HepG2 (cell line): ENCODE results near the gene GADD45GIP1. TPM values are rescaled to one million over a fixed set of nuclear protein-coding genes. Genes with fewer than 3 reads are reported as not detected.

ENCODE experiments used
- ARHGAP35 ChIP-seq: sonication (generic); formaldehyde crosslinking; IDR thresholded peaks from 2 replicates; pipeline ENCODE4 v1.9.0; 2022; ENCODE audit warnings: mild to moderate bottlenecking, inconsistent platforms, moderate library complexity, missing genetic modification reagents, borderline replicate concordance
- CBX1 ChIP-seq: IDR thresholded peaks from one replicate; pipeline ENCODE4 v1.6.1; 2016; ENCODE audit warnings: antibody characterized with exemption, low read depth
- EZH2 ChIP-seq: conservative IDR thresholded peaks from 2 replicates; pipeline ENCODE4 v1.6.1; 2012; ENCODE audit warnings: mild to moderate bottlenecking, low read depth, low read length, moderate library complexity
- FOXA1 ChIP-seq, 2 experiments: fragments of 450-650 bp in 1 of 2; sonication (generic) in 1 of 2; formaldehyde crosslinking in 1 of 2; IDR thresholded peaks; 2 replicates each; pipeline versions ENCODE4 v1.4.0 to v1.6.1; 2016 to 2020; ENCODE audit warnings: missing genetic modification reagents in 1 of 2
- NCOA1 ChIP-seq: sonication (generic); formaldehyde crosslinking; IDR thresholded peaks from 2 replicates; pipeline ENCODE4 v1.9.0; 2021; ENCODE audit warnings: missing genetic modification reagents
- ZMYM2 ChIP-seq: sonication (generic); formaldehyde crosslinking; IDR thresholded peaks from 2 replicates; pipeline ENCODE4 v1.8.0; 2022; ENCODE audit warnings: mild to moderate bottlenecking, missing genetic modification reagents
- ZNF431 ChIP-seq: sonication (generic); formaldehyde crosslinking; IDR thresholded peaks from 2 replicates; pipeline ENCODE4 v1.9.0; 2022; ENCODE audit warnings: missing genetic modification reagents, low read depth, mild to moderate bottlenecking, borderline replicate concordance
- ZNF724P ChIP-seq: sonication (generic); formaldehyde crosslinking; IDR thresholded peaks from 2 replicates; pipeline ENCODE4 v1.8.0; 2022; ENCODE audit warnings: missing genetic modification reagents, borderline replicate concordance
- polyA plus RNA-seq, 8 experiments: library from polyadenylated mRNA; depleted of rRNA in 3 of 8; stranded (reverse) in 7 of 8; unstranded in 1 of 8; fragments of >200 nt; fragmentation: Illumina TruSeq in 4 of 8; extraction: Trizol in 4 of 8; gene quantifications; 2 replicates each; pipeline versions ENCODE4 v1.2.1 to v1.2.3, GENCODE V29; 2011 to 2016; ENCODE audit warnings: low read depth in 4 of 8, missing spikeins in 1 of 8, mixed read lengths in 1 of 8; ENCODE audit not compliant: insufficient read depth in 1 of 8
- total RNA-seq, 5 experiments: library from RNA; depleted of rRNA; stranded (reverse); fragments of >200 nt; fragmentation: Illumina TruSeq; extraction: Trizol; gene quantifications; 2 replicates each; pipeline ENCODE4 v1.2.3, GENCODE V29; 2016; ENCODE audit warnings: low read depth in 1 of 5
- TF ChIP-seq, protein P1 (sequence below): sonication (generic); formaldehyde crosslinking; IDR thresholded peaks from 2 replicates; pipeline ENCODE4 v1.5.1; 2020; ENCODE audit warnings: mild to moderate bottlenecking, missing genetic modification reagents, borderline replicate concordance
- TF ChIP-seq, protein P2 (sequence below): sonication (generic); formaldehyde crosslinking; IDR thresholded peaks from 2 replicates; pipeline ENCODE4 v1.4.0; 2020; ENCODE audit warnings: missing genetic modification reagents, low read depth, mild to moderate bottlenecking, borderline replicate concordance
- TF ChIP-seq, protein P3 (sequence below): sonication (generic); formaldehyde crosslinking; IDR thresholded peaks from 2 replicates; pipeline ENCODE4 v1.4.0; 2020; ENCODE audit warnings: mild to moderate bottlenecking, missing genetic modification reagents
- TF ChIP-seq, protein P4 (sequence below): sonication (generic); formaldehyde crosslinking; IDR thresholded peaks from 2 replicates; pipeline ENCODE4 v1.5.0; 2020; ENCODE audit warnings: mild to moderate bottlenecking, low read depth, missing genetic modification reagents, borderline replicate concordance
- TF ChIP-seq, protein P5 (sequence below): sonication (generic); formaldehyde crosslinking; IDR thresholded peaks from 2 replicates; pipeline ENCODE4 v1.4.0; 2020; ENCODE audit warnings: low read depth, missing genetic modification reagents
- TF ChIP-seq, protein P6 (sequence below): IDR thresholded peaks from 2 replicates; pipeline ENCODE4 v1.6.1; 2012; ENCODE audit warnings: low read length, improper control_type of control experiment

The GADD45GIP1 gene
- total and polyA plus RNA-seq, 2 of the 13 experiments (the other 11 are each of a cell fraction or from before 2014, with no cell fraction given) = 24.6 to 30.7 TPM

DNA sequence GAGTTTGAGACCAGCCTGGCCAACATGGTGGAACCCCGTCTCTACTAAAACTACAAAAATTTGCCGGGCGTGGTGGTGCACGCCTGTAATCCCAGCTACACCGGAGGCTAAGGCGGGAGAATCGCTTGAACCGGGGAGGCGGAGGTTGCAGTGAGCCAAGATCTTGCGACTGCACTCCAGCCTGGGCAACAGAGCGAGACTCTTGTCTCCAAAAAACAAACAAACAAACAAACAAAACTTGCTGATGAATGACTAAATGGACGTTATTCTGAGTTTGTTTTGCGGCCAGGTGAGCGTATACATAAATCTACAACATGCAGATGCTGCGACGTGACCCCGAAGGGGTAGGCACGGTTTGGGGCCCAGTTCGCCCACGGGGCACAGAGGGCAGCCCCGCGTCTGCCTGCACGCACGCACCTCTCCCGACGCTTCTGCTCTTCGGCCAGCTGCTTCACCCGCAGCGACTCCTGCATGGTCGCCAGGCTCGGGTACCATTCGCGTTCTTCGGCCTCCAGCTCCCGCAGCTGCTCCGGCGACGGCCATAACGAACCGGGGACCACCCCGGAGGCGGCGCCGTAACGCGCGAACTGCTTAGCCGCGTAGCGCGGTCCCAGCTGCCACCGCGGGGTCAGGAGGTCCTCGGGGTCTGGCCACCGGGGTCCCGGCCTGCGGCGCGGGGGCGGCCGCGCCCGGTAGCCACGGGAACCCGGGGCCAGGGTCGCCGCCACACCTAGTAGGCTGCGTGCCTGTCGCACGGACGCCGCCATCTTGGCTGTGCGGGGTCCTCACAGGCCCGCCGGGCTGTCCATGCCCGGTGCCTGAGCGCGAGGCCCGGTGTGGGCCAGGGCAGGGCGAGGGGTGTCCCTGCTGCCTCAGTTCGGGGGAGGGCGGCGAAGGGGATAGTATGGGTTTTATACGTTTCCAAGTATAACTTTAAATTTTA, at the start of gene GADD45GIP1 (continued):
- TF ChIP-seq, protein P1, sequence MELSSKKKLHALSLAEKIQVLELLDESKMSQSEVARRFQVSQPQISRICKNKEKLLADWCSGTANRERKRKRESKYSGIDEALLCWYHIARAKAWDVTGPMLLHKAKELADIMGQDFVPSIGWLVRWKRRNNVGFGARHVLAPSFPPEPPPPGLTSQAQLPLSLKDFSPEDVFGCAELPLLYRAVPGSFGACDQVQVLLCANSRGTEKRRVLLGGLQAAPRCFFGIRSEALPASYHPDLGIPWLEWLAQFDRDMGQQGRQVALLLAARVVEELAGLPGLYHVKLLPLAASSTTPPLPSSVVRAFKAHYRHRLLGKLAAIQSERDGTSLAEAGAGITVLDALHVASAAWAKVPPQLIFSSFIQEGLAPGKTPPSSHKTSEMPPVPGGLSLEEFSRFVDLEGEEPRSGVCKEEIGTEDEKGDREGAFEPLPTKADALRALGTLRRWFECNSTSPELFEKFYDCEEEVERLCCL (CRISPR knock-in tag) = no peak
- TF ChIP-seq ZNF724P (no peak), EZH2 (no peak), ZMYM2 (no peak), ARHGAP35 (peak; percentile 70; the same call in 1 of the 2 replicates), CBX1 (no peak), NCOA1 (CRISPR knock-in tag) (no peak; the same call in 1 of the 2 replicates), FOXA1 (IDR thresholded peaks at IDR 0.05) (no peak), FOXA1 (CRISPR knock-in tag; IDR thresholded peaks at IDR 0.05) (no peak), ZNF431 (CRISPR knock-in tag) (no peak; the same call in 1 of the 2 replicates)
- TF ChIP-seq, protein P2, sequence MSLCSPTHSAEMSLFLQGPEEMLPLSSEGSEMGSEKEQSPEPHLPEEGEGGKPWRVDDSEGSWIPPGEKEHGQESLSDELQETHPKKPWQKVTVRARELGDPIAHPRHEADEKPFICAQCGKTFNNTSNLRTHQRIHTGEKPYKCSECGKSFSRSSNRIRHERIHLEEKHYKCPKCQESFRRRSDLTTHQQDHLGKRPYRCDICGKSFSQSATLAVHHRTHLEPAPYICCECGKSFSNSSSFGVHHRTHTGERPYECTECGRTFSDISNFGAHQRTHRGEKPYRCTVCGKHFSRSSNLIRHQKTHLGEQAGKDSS (CRISPR knock-in tag) = no peak; the same call in 1 of the 2 replicates
- TF ChIP-seq, protein P3, sequence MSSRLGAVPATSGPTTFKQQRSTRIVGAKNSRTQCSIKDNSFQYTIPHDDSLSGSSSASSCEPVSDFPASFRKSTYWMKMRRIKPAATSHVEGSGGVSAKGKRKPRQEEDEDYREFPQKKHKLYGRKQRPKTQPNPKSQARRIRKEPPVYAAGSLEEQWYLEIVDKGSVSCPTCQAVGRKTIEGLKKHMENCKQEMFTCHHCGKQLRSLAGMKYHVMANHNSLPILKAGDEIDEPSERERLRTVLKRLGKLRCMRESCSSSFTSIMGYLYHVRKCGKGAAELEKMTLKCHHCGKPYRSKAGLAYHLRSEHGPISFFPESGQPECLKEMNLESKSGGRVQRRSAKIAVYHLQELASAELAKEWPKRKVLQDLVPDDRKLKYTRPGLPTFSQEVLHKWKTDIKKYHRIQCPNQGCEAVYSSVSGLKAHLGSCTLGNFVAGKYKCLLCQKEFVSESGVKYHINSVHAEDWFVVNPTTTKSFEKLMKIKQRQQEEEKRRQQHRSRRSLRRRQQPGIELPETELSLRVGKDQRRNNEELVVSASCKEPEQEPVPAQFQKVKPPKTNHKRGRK (CRISPR knock-in tag) = no peak
- TF ChIP-seq, protein P4, sequence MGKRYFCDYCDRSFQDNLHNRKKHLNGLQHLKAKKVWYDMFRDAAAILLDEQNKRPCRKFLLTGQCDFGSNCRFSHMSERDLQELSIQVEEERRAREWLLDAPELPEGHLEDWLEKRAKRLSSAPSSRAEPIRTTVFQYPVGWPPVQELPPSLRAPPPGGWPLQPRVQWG (CRISPR knock-in tag) = no peak
- TF ChIP-seq, protein P5, sequence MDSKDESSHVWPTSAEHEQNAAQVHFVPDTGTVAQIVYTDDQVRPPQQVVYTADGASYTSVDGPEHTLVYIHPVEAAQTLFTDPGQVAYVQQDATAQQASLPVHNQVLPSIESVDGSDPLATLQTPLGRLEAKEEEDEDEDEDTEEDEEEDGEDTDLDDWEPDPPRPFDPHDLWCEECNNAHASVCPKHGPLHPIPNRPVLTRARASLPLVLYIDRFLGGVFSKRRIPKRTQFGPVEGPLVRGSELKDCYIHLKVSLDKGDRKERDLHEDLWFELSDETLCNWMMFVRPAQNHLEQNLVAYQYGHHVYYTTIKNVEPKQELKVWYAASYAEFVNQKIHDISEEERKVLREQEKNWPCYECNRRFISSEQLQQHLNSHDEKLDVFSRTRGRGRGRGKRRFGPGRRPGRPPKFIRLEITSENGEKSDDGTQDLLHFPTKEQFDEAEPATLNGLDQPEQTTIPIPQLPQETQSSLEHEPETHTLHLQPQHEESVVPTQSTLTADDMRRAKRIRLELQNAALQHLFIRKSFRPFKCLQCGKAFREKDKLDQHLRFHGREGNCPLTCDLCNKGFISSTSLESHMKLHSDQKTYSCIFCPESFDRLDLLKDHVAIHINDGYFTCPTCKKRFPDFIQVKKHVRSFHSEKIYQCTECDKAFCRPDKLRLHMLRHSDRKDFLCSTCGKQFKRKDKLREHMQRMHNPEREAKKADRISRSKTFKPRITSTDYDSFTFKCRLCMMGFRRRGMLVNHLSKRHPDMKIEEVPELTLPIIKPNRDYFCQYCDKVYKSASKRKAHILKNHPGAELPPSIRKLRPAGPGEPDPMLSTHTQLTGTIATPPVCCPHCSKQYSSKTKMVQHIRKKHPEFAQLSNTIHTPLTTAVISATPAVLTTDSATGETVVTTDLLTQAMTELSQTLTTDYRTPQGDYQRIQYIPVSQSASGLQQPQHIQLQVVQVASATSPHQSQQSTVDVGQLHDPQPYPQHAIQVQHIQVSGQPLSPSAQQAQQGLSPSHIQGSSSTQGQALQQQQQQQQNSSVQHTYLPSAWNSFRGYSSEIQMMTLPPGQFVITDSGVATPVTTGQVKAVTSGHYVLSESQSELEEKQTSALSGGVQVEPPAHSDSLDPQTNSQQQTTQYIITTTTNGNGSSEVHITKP (CRISPR knock-in tag) = no peak
- TF ChIP-seq, protein P6, sequence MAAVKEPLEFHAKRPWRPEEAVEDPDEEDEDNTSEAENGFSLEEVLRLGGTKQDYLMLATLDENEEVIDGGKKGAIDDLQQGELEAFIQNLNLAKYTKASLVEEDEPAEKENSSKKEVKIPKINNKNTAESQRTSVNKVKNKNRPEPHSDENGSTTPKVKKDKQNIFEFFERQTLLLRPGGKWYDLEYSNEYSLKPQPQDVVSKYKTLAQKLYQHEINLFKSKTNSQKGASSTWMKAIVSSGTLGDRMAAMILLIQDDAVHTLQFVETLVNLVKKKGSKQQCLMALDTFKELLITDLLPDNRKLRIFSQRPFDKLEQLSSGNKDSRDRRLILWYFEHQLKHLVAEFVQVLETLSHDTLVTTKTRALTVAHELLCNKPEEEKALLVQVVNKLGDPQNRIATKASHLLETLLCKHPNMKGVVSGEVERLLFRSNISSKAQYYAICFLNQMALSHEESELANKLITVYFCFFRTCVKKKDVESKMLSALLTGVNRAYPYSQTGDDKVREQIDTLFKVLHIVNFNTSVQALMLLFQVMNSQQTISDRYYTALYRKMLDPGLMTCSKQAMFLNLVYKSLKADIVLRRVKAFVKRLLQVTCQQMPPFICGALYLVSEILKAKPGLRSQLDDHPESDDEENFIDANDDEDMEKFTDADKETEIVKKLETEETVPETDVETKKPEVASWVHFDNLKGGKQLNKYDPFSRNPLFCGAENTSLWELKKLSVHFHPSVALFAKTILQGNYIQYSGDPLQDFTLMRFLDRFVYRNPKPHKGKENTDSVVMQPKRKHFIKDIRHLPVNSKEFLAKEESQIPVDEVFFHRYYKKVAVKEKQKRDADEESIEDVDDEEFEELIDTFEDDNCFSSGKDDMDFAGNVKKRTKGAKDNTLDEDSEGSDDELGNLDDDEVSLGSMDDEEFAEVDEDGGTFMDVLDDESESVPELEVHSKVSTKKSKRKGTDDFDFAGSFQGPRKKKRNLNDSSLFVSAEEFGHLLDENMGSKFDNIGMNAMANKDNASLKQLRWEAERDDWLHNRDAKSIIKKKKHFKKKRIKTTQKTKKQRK = no peak
